Heart left ventricle (tissue), 16 donors: ENCODE data around the gene TAS1R3. TPM values are rescaled to one million over a fixed set of nuclear protein-coding genes. Genes with fewer than 3 reads are reported as not detected.
A peak's percentile ranks its signal among the peaks of the same experiment; 100 is the strongest.

Experiments used
- ATAC-seq, 4 donors: fragments of 200-7000 bp; cut with Tn5 transposase; one replicate each; pipeline ENCODE4 v1.9.1; 2020 to 2022; ENCODE audit warnings: moderate library complexity in 4 of 4, mild to moderate bottlenecking in 3 of 4, moderate number of reproducible peaks in 1 of 4
- DNase-seq, 5 donors: peaks; one replicate each; pipeline ENCODE4 v3.0.0-alpha.2; 2020
- H3K27ac ChIP-seq, 12 donors: fragments of 200-600 bp; sonication (generic) in 4 of 12; one replicate each; pipeline versions ENCODE4 v1.5.0 to v1.8.0; 2016 to 2022; ENCODE audit warnings: mild to moderate bottlenecking in 2 of 12
- H3K27me3 ChIP-seq, 9 donors: fragments of 200-600 bp; sonication (generic) in 2 of 9; one replicate each; pipeline versions ENCODE4 v1.5.1 to v1.8.0; 2016 to 2022; ENCODE audit warnings: mild to moderate bottlenecking in 3 of 9
- H3K36me3 ChIP-seq, 9 donors: fragments of 200-600 bp; sonication (generic) in 2 of 9; one replicate each; pipeline versions ENCODE4 v1.5.0 to v1.8.0; 2018 to 2022; ENCODE audit warnings: mild to moderate bottlenecking in 2 of 9
- H3K4me1 ChIP-seq, 12 donors: fragments of 200-600 bp; sonication (generic) in 4 of 12; one replicate each; pipeline versions ENCODE4 v1.5.0 to v1.8.0; 2016 to 2022; ENCODE audit warnings: mild to moderate bottlenecking in 3 of 12
- H3K4me3 ChIP-seq, 12 donors: fragments of 200-600 bp; sonication (generic) in 4 of 12; one replicate each; pipeline versions ENCODE4 v1.5.0 to v1.8.0; 2017 to 2022; ENCODE audit warnings: mild to moderate bottlenecking in 9 of 12, moderate library complexity in 4 of 12
- H3K9me3 ChIP-seq, 12 donors: fragments of 200-600 bp; sonication (generic) in 4 of 12; one replicate each; pipeline versions ENCODE4 v1.5.0 to v1.8.0; 2016 to 2022; ENCODE audit warnings: mild to moderate bottlenecking in 1 of 12
- POLR2A ChIP-seq, 2 donors: fragments of 450-650 bp; IDR thresholded peaks; one replicate each; pipeline ENCODE4 v1.6.1; 2017; ENCODE audit warnings: antibody characterized with exemption in 2 of 2, mild to moderate bottlenecking in 2 of 2, moderate library complexity in 2 of 2
- WGBS, 4 donors: extraction: QIAGEN DNeasy Blood & Tissue Kit in 2 of 4; methylation state at CpG; one replicate each; pipeline versions ENCODE4 v1.1.5 to v1.1.7; 2013 to 2018; 5-methylcytosine and 5-hydroxymethylcytosine counted together
- intact Hi-C, 10 donors: fragments of 100-400 bp; cut with DNase I; formaldehyde crosslinking; loops; one replicate each; pipeline versions ENCODE4 v1.11.1 to v1.14.2; 2022
- polyA plus RNA-seq, 2 donors: library from polyadenylated mRNA; stranded (reverse); fragments of 200-250 nt; gene quantifications; one replicate each; pipeline ENCODE4 v1.2.3, GENCODE V29; 2013
- total RNA-seq, 9 donors: library from RNA; depleted of rRNA in 2 of 9; stranded (reverse); fragments of >200 nt in 2 of 9; fragmentation: NEBNext Ultra II Directional in 3 of 9; extraction: Animal tissue kit (Norgen Biotek cat#: 25700) in 3 of 9; gene quantifications; one replicate each; pipeline versions ENCODE4 v1.1.0 to v1.2.4, GENCODE V29; 2016 to 2023
- TF ChIP-seq, protein P1 (sequence below), 12 donors: fragments of 200-600 bp; sonication (generic) in 4 of 12; IDR thresholded peaks; one replicate each; pipeline versions ENCODE4 v1.5.0 to v1.8.0; 2018 to 2022; ENCODE audit warnings: antibody characterized with exemption in 12 of 12, mild to moderate bottlenecking in 5 of 12
- donor health status: ischemic (EF 13 %, LVEDD 7.1; RV severe dilation, severe dysfunction).
- donor health status: healthy with polysubstance abuse.
- donor health status: DM: no; HTN: yes; CAD: no.
- donor health status: DM: no; HTN: no; CAD: no.
- donor health status: ischemic (EF 25% LVEDD 6.9; RV normal size, moderate dysfunction).
- donor health status: ischemic (EF 25% LVEDD 5.7; RV mildly dilated, moderate dysfunction).
- donor health status: healthy.
- donor health status: DM: yes; HTN: yes; CAD: no.
- donor health status: ischemic (EF 35%, LVEDD 5.7; RV mildly dilated, moderate dysfunction).
- donor health status: nonischemic (EF 11% LVEDD 7.7; RV severe dilation, severe dysfunction).
- donor health status: DM: yes; HTN: yes; CAD: no.
- donor health status: PGD.
- donor health status: ischemic (EF 29% LVEDD 5.4; RV normal size, mild dysfunction).
- donor health status: nonischemic (EF 23%, LVEDD 6.1; RV moderate dilation, normal function).

The TAS1R3 gene
- total and polyA plus RNA-seq, 11 donors = 0.21 to 1.3 (median 0.38) TPM

DNA sequence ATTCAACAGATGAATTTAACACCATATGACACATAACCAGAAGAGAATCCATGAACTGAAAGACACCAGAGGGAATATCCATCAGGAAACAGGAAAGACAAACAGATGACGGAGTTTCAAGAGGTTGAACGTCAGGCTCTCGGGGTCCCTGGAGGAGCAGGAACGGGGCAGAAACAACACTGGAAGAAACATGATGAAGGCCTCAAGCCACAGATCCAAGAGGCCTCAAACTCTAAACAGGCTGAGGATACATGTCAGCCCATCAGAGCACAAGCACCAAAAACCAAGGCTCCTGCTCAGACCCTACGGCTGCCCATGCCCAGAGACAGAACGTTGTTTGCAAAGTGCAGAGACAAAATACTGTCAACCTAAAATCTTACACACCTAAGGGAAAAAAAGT, 13.7 kb upstream of the TAS1R3 start:
- DNase-seq = no peak
- peaks cover 0 to 78% (median 59%) of the 10 kb centered on the region in 9 donors for H3K36me3 ChIP-seq
- H3K4me3 ChIP-seq = no peak overlapping the region
- peaks cover 0 to 43% (median 26%) of the 10 kb centered on the region in 12 donors for H3K4me1 ChIP-seq
- TF ChIP-seq, protein P1, sequence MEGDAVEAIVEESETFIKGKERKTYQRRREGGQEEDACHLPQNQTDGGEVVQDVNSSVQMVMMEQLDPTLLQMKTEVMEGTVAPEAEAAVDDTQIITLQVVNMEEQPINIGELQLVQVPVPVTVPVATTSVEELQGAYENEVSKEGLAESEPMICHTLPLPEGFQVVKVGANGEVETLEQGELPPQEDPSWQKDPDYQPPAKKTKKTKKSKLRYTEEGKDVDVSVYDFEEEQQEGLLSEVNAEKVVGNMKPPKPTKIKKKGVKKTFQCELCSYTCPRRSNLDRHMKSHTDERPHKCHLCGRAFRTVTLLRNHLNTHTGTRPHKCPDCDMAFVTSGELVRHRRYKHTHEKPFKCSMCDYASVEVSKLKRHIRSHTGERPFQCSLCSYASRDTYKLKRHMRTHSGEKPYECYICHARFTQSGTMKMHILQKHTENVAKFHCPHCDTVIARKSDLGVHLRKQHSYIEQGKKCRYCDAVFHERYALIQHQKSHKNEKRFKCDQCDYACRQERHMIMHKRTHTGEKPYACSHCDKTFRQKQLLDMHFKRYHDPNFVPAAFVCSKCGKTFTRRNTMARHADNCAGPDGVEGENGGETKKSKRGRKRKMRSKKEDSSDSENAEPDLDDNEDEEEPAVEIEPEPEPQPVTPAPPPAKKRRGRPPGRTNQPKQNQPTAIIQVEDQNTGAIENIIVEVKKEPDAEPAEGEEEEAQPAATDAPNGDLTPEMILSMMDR (IDR thresholded peaks at IDR 0.05) = no peak
- TF ChIP-seq POLR2A (IDR thresholded peaks at IDR 0.05) = no peak
- H3K9me3 ChIP-seq = no peaks in the 10 kb centered on the region
- no peaks in the 10 kb centered on the region for H3K27me3 ChIP-seq
- 77 to 88% (median 82%) methylated on average over 6 of the region's 6 CpGs for WGBS, 4 donors
- intact Hi-C loops = no loop called here
- H3K27ac ChIP-seq = peak overlapping the region in 10 of 12 donors; percentile 1 to 81 (median 53)
- ATAC-seq = no peak

DNA sequence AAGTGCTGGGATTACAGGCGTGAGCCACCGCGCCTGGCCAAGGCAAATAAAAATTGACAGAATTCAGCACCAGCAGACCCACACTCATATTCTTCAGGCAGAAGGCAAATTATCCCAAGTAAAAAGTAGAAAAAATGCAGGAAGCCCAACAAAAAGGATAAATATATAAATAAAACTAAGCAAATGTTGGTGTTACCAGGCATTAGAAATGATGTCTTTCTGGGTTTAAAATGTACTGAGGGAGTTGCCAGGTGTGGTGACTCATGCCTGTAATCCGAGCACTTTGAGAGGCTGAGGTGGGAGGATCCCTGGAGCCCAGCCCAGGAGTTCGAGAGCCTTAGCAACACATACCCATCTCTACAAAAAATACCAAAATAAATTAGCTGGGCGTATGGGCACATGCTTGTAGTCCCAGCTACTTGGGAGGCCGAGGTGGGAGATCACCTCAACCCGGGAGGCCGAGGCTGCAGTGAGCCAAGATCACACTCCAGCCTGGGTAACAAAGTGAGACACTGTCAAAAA, 12.9 kb upstream of the TAS1R3 start:
- no peak overlapping the region for H3K4me3 ChIP-seq
- intact Hi-C loops = no loop called here
- peaks cover 0 to 70% (median 52%) of the 10 kb centered on the region in 9 donors for H3K36me3 ChIP-seq
- DNase-seq = peak in 4 of 5 donors; percentile 72 to 89 (median 82)
- TF ChIP-seq, protein P1 (IDR thresholded peaks at IDR 0.05) = no peak
- no peak for TF ChIP-seq POLR2A (IDR thresholded peaks at IDR 0.05)
- 60 to 66% (median 65%) methylated on average over 9 of the region's 9 CpGs for WGBS, 4 donors
- ATAC-seq = peak; percentile 65 to 83 (median 73)
- peak overlapping the region in 11 of 12 donors; percentile 33 to 81 (median 46) for H3K27ac ChIP-seq
- H3K4me1 ChIP-seq = peaks cover 0 to 51% (median 29%) of the 10 kb centered on the region in 12 donors
- H3K27me3 ChIP-seq = no peaks in the 10 kb centered on the region
- no peaks in the 10 kb centered on the region for H3K9me3 ChIP-seq

DNA sequence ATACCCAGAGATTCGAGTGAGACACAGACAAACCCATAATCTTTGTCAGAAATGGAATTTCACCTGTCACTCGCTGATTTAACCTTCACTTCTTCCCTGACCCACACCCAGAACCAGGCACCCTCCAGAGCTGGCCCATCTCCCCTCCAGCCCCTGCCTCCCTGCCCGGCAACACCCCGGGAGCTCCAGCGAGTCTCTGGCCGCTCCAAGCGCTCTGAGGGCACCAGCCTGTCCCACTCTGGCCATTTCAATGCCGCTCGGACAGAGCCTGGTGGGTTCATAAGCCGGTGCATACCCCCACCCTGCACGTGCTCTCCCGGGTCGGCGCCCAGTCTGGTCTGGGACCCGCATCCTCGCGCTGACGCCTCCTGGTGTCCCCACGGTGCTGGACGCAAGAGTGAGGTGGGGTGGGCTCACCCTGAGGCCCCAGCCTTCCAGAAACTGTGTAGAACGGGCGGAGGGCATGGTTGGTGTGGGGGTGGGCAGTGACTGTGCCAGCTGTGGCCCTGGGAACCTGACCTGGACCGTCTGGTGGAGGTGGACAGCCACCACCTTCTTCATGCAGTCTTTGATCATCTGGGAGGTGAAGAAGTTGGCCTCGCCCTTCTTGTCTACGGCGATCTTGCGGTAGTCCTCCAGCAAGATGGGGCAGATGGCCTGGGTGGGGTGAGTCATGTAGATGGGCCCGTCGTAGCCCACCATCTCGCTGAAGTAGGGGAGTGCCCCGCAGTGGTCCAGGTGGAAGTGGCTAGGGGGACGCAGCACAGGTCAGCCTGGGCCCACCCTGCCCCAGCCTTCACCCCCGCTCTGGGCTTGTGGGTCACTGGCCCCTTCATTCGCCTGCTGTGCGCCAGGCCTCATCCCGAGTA, 12.1 kb upstream of the TAS1R3 start:
- Histone ChIP-seq H3K27me3 (no peaks in the 10 kb centered on the region), H3K9me3 (no peaks in the 10 kb centered on the region), H3K4me3 (no peak overlapping the region), H3K27ac (peak overlapping the region in 10 of 12 donors; percentile 33 to 81 (median 53)), H3K36me3 (peaks cover 0 to 62% (median 43%) of the 10 kb centered on the region in 9 donors), H3K4me1 (peaks cover 2 to 56% (median 34%) of the 10 kb centered on the region in 12 donors)
- 88 to 92% (median 91%) methylated on average over 25 to 36 of the region's 36 CpGs for WGBS, 4 donors
- DNase-seq = no peak
- peak in 2 of 4 donors; percentile 2 to 5 for ATAC-seq
- intact Hi-C loops = no loop called here
- no peak for TF ChIP-seq POLR2A (IDR thresholded peaks at IDR 0.05)
- TF ChIP-seq, protein P1 (IDR thresholded peaks at IDR 0.05) = no peak

DNA sequence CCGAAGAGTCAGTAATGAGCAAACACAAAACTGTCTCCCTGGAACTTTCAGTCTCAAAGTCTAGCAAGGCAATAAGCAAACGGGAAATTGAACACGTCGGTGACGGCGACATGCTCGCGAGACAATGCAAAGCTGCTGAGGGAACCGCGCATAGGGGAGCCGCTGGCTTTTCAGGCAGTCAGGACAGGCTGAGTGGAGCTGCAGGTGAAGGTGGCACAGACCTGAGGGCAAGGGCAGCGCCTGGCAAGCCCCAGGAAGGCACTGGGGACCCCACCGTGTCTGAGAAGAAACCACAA, 11.5 kb upstream of the TAS1R3 start:
- DNase-seq (no peak), ATAC-seq (no peak)
- intact Hi-C loops = no loop called here
- no peaks in the 10 kb centered on the region for H3K27me3 ChIP-seq
- peak overlapping the region in 2 of 12 donors; percentile 69 to 81 for H3K27ac ChIP-seq
- peaks cover 0 to 56% (median 38%) of the 10 kb centered on the region in 9 donors for H3K36me3 ChIP-seq
- WGBS, 4 donors = 90 to 97% (median 94%) methylated on average over 13 of the region's 13 CpGs
- TF ChIP-seq, protein P1 (IDR thresholded peaks at IDR 0.05) = no peak
- TF ChIP-seq POLR2A (IDR thresholded peaks at IDR 0.05) = no peak
- no peak overlapping the region for H3K4me3 ChIP-seq
- H3K4me1 ChIP-seq = peaks cover 2 to 56% (median 34%) of the 10 kb centered on the region in 12 donors
- no peaks in the 10 kb centered on the region for H3K9me3 ChIP-seq
